Epidermal melanocyte (primary cell): ENCODE measurements around the gene RBM19.

Experiments
- DNase-seq: peaks from one replicate; pipeline ENCODE4 v3.0.0; 2011; ENCODE audit warnings: low spot score; ENCODE audit not compliant: insufficient read length

Gene RBM19

GRCh38 chr12:113959096-113959495 is 7.0 kb downstream of the RBM19 start:
- no peak for DNase-seq

- no peak for DNase-seq
Measured at GRCh38 chr12:113958108-113958507, 8.0 kb downstream of the RBM19 start.

- DNase-seq, result no peak
Measured at GRCh38 chr12:113957627-113958026, 8.5 kb downstream of the RBM19 start.

- no peak for DNase-seq
Measured at GRCh38 chr12:113955109-113955970, 10.8 kb downstream of the RBM19 start.

- DNase-seq, result no peak
Measured at GRCh38 chr12:113954547-113954946, 11.6 kb downstream of the RBM19 start.

GRCh38 chr12:113950873-113951272 is 15.3 kb downstream of the RBM19 start:
- DNase-seq, result no peak

GRCh38 chr12:113949321-113950305 is 16.5 kb downstream of the RBM19 start:
- DNase-seq, result no peak

- DNase-seq, result no peak
Measured at GRCh38 chr12:113948151-113948914, 17.8 kb downstream of the RBM19 start.

DNA sequence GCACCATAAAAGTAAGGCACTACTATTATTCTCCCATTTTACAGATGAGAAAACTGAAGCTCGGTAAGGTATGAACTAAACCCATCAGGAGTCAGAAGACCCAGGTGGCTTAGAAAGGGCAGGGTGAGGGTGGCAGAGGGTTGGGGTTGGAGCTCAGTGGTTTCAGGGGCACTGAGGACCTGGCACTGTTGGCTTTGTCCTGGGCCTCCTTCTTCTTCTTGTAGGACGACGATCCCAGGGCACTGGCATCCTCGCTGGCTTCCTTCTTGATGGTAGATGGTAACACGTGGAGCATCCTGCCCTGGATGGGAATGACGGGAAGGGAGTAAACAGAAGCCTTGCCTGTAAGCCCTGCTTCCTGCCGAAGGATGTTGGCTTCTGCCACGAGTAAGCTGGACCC is 19.9 kb downstream of the RBM19 start:
- DNase-seq, result no peak

DNA sequence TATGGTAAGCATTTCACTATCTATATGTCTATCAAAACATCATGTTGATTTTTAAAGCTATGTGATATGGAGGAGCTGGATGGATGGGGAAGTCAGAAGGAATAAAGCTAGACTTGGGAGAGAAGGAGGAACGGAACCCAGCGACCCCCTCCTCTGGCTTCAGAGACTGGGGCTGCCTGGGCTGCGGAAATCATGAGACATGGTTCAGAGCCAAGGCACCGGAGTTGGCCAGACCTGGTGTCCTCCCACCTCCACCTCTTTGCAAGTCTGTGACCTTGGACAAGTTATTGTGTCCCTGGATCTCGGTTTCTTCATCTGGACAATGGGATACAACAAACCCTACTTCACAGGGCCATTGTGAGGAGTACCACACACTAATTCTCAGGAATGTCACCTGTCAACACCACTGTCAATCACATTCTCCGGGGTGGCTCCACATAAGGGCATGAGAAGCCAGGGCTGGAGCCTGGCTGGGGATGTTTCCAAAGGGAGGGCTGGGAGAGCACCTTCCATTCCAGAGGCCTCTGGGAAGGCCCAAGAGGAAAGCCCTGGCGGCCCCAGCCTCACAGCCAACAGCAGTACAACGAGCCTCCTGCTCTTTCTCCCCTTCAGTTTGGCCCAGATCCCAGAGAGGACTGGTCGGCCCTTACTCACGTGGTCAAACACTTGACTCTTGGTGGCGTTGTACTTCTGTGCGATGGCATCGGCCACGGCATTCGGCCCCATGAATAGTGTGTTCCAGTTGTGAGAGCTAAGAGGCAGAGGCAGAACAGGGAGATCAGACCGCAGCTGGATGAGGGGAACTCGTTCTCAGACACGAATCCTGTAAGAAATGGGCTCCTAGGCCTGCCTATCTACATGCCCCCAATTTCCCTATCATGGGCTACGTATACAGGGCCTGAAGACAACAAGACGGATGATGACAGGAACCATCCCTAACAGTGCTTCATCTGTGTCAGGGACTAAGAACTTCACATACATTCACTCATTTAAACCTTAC is 20.7 kb downstream of the RBM19 start:
- no peak for DNase-seq

DNA sequence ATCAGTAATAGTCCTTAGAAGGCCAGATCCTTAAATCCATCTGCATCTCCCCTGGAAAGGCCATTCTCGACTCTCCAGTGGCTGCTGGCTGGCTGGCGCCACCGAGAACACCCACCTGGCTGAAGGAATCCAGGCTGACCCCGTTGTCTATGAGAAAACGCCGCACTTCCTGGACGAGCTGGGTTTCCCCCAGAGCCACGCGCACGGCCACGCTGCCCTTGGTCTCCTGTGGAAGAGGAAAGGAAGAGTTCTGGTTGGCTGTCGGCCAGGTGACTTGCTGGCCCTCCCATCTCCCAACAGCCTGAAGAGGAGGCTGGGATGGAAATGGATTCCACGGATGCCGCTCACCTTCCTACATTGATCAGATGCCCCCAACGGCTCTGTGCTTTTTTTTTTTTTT is 23.9 kb downstream of the RBM19 start:
- DNase-seq, result no peak

DNA sequence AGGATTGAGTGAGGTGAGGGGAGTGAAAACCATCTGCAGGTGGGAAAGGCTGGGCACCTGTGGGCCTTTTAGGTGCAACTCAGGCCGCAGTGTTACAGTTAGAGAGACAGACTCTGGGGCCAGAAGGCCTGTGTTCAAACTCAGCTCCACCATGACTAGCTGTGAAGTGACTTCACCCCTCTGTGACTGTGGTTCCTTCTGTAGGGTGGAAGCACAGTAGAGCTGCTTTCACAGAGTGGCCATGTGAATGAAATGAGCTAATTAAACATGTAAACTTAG is 25.0 kb downstream of the RBM19 start:
- no peak for DNase-seq

- DNase-seq, result no peak
Measured at GRCh38 chr12:113940357-113941207, 25.5 kb downstream of the RBM19 start.

DNA sequence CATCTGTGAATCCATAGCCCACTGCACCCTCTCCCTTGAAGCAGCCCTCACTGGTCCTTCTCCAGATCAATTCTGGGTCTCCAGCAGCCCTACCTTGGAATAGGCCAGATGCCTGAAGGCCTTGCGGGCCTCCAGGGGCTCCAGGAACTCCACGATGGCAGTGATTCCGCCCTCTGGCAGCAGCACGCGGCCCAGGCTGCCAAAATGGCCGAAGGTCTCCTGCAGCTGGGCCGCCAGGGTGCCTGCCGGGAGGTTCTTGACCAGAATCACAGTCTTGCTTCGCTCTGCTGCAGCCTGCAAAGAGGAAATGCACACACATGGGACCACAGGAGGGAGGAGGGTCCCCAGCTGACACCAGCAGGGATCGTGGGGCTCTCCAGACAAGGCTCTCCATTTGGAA is 26.3 kb downstream of the RBM19 start:
- DNase-seq, result no peak

DNA sequence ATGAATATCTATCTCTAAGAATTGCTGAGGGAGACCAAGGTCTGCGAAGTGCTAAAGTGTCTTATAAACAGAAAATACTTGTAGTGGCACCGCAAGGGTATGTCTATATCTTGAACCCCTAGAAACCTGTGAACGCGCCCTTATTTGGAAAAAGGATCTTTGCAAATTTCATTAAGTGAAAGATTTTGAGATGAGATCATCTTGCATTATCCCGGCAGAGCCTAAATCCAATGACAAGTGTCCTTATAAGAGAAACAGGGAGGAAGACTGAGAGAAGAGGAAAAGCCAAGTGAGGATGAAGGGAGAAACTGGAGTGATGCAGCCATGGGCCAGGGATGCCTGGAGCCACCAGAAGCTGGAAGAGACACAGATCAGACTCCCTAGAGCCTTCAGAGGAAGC is 27.7 kb downstream of the RBM19 start:
- no peak for DNase-seq

DNA sequence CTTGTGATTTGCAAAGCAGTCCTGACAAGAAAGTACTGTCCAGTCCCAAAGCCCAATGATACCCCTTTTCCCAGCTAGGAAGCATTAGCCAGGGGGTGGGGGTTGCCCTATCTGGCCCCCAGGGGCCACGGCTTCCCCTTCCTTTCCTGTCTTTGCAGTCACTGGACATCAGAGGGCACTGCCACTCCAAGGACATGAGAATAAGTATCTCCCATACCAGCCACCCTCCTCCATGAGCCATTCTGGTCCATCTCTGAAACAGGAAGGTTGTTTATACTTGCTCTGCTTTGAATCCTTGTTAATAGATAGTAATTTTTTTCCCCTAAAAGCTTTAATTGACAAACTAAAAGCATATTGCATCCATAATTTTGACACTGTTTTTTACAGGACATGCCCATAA is 29.7 kb downstream of the RBM19 start:
- DNase-seq, result no peak

DNA sequence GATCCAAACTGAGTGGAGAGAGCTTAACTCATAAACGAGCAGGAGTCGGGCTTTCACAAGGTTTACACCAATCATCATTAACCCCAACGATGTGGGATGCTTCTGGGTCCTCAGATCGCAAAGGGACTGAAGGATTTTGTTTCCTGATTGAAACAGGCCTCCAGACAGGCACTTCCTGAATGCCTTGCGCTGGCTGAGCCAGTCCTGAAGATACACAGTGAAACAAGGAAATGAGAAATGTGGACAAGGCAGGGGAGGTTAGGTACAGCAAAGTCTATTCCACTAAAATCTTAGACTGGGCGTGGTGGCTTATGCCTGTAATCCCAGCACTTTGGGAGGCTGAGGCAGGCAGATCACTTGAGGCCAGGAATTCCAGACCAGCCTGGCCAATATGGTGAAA is 30.7 kb downstream of the RBM19 start:
- no peak for DNase-seq

GRCh38 chr12:113934946-113935345 is 31.2 kb downstream of the RBM19 start:
- DNase-seq, result no peak

GRCh38 chr12:113934060-113934814 is 31.9 kb downstream of the RBM19 start:
- DNase-seq, result no peak
